Measurements from ENCODE around the gene BBOX1.

The BBOX1 gene

GRCh38 chr11:27025312-27025955 is 15.2 kb upstream of the BBOX1 start:
- no peak for DNase-seq

- no peak for DNase-seq
Observed at GRCh38 chr11:27025957-27026733, 14.5 kb upstream of the BBOX1 start.

DNA sequence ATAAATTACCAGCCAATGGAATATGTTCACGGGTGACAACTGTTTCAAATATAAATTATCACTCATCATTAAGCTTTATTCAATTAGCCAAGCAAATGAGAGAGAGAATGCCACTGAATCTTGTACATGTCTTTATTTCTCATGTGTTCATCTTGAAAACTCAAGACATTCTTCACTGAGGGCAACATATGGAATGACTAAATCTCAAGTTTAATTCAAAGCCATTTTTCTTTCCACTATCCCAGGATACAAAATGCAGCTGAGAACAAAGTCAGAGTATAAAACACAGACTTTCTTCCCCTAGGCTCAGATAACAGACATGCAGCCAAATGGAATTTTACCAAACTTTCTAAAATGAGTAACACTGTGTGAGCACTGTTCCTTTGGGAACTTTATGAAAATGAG is 12.1 kb upstream of the BBOX1 start:
- DNase-seq: no peak

DNA sequence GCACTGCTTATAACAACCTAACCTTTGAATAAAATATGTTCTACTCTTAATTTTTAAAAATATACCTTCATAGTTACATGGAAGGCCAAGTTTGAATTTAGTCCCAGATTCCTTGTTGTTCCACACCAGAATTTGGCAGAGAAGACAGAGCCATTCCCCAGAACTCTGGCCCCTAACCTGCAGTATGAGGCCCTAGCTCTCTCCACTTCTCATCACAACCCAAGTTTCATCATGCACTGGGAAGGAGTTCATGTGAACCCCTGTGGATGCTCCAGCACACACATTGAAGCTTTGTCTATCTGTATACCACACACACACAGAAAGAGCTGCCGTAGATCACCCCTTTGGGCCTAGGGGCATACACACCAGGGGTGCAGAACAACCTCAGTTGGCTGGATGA is 10.6 kb upstream of the BBOX1 start:
- DNase-seq: no peak

- DNase-seq: no peak
Observed at GRCh38 chr11:27031754-27032153, 8.9 kb upstream of the BBOX1 start.

DNA sequence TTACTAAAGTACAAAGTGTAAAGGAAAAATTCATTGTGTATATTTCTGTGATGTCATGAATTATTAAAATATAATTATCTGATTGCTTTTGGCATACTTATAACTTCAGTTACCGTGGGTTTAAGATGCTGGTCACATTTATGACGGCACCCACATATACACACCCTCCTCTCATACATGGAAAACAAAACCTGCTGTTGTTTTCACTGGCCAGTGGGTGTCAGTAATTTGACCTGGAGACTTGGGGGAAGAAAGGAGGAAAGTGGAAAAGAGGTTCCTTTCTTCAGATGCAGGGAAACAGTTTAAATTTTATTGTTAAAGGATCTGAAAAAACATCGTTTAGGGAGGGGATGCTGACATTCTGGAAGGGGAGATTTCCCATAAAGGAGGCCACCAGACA is 742 bp upstream of the BBOX1 start:
- no peak for DNase-seq

GRCh38 chr11:27041141-27041899 is 705 bp downstream of the BBOX1 start:
- no peak for DNase-seq

GRCh38 chr11:27046956-27047355 is 6.3 kb downstream of the BBOX1 start:
- no peak for DNase-seq

DNA sequence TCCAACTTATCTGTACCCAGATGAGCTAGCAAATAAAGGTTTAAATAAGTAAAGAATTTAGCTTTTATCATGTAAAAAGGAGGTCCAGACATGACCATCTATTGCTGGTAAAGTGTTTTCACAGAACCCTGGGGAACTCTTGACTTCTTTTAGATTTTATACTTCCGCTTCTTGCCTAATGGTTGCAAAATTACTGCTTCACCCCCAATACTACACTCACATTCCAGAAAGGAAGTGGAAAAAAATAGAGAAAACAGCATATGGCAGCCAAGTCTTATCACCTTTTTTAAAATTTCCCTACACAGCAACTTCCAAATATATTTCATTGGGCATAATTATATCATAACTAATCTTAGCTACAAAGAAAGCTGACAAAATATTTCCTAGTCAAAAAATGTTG is 12.1 kb downstream of the BBOX1 start:
- DNase-seq: no peak

- DNase-seq: no peak
Observed at GRCh38 chr11:27055065-27055682, 14.6 kb downstream of the BBOX1 start.

- no peak for DNase-seq
Observed at GRCh38 chr11:27057091-27057780, 16.6 kb downstream of the BBOX1 start.

DNA sequence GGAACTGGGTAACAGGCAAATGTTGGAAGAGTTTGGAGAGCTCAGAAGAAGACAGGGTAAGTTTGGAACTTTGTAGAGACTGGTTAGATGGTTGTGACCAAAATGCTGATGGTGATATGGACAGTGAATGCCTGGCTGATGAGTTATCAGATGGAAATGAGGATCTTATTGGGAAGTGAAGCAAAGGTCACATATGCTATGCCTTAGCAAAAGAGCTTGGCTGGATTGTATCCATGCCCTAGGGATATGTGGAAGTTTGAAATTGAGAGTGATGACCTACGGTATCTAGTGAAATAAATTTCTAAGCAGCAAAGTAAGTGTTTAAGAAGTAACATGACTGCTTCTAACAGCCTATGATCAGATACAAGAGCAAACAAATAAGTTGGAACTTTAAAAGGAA is 17.8 kb downstream of the BBOX1 start:
- DNase-seq: no peak

DNA sequence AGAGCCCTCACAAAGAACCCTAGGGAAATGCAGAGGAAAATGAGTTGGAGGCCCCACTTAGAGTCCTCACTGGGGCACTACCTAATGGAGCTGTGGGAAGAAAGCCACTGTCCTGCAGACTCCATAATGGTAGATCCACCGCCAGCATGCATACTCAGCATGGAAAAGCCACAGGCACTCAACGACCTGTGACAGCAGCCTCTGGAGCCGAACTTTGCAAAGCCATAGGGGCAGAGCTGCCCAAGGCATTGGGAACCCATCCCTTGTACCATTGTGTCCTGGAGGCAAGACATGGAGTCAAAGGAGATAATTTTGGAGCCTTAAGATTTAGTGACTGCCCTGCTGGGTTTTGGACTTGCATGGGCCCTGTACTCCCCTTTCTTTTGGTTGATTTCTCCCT is 18.8 kb downstream of the BBOX1 start:
- no peak for DNase-seq

GRCh38 chr11:27060816-27061460 is 20.3 kb downstream of the BBOX1 start:
- no peak for DNase-seq

GRCh38 chr11:27061461-27061821 is 20.8 kb downstream of the BBOX1 start:
- DNase-seq: no peak

GRCh38 chr11:27064086-27064485 is 23.5 kb downstream of the BBOX1 start:
- DNase-seq: no peak

- DNase-seq: no peak
Observed at GRCh38 chr11:27075192-27075591, 34.6 kb downstream of the BBOX1 start.

DNA sequence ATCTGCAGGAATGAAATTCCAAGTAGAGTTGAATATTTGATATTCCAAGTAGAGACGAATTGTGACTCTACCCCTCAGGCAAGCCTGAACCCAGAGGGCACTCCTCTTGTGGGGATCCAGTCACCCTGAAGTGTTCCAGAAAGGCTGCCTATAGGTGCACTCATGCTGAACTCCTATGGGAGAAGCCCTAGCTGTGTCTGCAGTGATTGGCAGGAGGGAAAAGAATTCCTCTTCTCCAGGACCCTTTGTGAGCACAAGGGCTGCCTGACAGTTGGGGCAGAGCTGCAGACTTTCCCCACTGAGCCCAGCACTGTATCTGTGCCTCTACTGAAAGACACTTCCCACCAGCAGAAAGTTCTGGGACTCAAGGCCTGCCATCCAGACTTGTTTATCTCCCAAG is 35.0 kb downstream of the BBOX1 start:
- DNase-seq: no peak

GRCh38 chr11:27076121-27076589 is 35.5 kb downstream of the BBOX1 start:
- no peak for DNase-seq

GRCh38 chr11:27081056-27081455 is 40.4 kb downstream of the BBOX1 start:
- no peak for DNase-seq

- DNase-seq: no peak
Observed at GRCh38 chr11:27083241-27083640, 42.6 kb downstream of the BBOX1 start.

- DNase-seq: no peak
Observed at GRCh38 chr11:27083782-27084181, 43.2 kb downstream of the BBOX1 start.
